Measurements from ENCODE around the gene WNT8A. TPM values are rescaled to one million over a fixed set of nuclear protein-coding genes. Genes with fewer than 3 reads are reported as not detected.

WNT8A gene
- total RNA-seq, 1 experiment from 2014 or later = not detected

DNA sequence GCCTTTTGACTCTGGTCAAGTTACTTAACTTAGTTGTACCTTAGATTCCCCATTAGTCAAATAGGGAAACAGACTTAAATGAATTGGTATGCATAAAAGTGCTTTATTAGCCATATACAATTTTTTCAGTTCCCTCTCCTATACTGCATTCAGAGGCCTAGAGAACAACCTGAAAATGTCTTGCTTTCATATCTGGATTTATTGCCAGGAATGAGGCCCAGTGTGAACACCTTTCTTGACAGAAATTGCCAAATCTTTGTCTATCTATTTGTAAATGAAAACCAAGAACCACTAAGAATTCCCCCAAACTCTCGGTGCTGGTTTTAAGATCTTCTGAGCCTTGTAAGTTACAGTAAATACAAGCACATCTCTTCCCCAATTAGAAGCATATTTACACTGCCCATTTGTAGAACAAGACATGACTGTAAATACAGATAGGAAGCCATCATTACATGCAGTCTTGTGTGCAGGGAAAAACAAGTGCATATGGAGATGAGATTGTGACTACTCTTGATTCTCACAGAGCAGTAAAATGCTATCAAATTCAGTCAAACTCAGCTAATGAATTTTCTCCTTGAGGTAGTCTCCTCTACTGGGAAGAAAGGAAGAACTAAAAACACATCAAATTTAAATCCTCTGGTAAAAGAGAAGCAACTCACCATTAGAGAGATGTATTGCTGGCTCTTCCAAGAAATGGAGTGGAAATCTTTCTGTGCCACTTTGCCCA, 45.8 kb upstream of the WNT8A start:
- Histone ChIP-seq H4K20me1 (ENCODE audit: insufficient read depth) (no peaks in the 10 kb centered on the region), H3K27me3 (ENCODE audit: insufficient read depth, low read length) (no peaks in the 10 kb centered on the region), H2AFZ (ENCODE audit: low read depth, low read length, poor library complexity, severe bottlenecking) (no peak overlapping the region), H3K27ac (ENCODE audit: low read depth, low read length) (no peak overlapping the region), H3K9ac (ENCODE audit: low read length) (no peak overlapping the region), H3K36me3 (ENCODE audit: control insufficient read depth in 1 of 2, insufficient read depth in 2 of 2, low read length in 2 of 2) (no peaks in the 10 kb centered on the region), H3K9me3 (ENCODE audit: control insufficient read depth in 1 of 2, insufficient read depth in 1 of 2, low read depth in 1 of 2, low read length in 2 of 2) (no peaks in the 10 kb centered on the region), H3K4me2 (ENCODE audit: low read length) (no peak overlapping the region), H3K4me3 (replicated peaks in 1 of 2; ENCODE audit: low read depth in 1 of 2, low read length in 2 of 2) (no peak overlapping the region), H3K9me2 (ENCODE audit: insufficient read depth) (no peaks in the 10 kb centered on the region), H3K79me2 (ENCODE audit: insufficient read depth, low read length) (no peaks in the 10 kb centered on the region), H3K4me1 (ENCODE audit: control insufficient read depth in 1 of 2, insufficient read depth in 2 of 2, low read length in 2 of 2) (peaks cover 12 to 22% of the 10 kb centered on the region in 2 experiments)
- intact Hi-C loops (cut with micrococcal nuclease) = loop anchor here (2.0 kb wide), 1 partner anchor 283 kb away; the partner anchor contains the start of gene HNRNPA0
- no peak for DNase-seq (ENCODE audit: low read depth, low spot score)
- no peak for ATAC-seq
- ChIA-PET RAD21 (ENCODE audit: low non-redundant PET in 1 of 2, low total read pairs in 2 of 2, uncharacterized antibody in 2 of 2, unreplicated experiment in 2 of 2) (no interaction called here), POLR2A (no interaction called here), CTCF (interaction anchor here (1.3 to 1.4 kb wide), 2 partner anchors 95 to 259 kb away, joined by 4 read pairs; no protein-coding TSS in a partner anchor)
- no TSS peak for BruUV-seq (replicated peaks)
- TF ChIP-seq ZNF274 (IDR thresholded peaks at IDR 0.05; ENCODE audit: low read depth, low read length) = no peak
- TF ChIP-seq POLR2A (IDR thresholded peaks at IDR 0.05; ENCODE audit: borderline replicate concordance, extremely low read depth, insufficient read depth, insufficient read length) = no peak
- TF ChIP-seq RAD21 (IDR thresholded peaks at IDR 0.05; ENCODE audit: low read depth) = no peak
- no peak for TF ChIP-seq EGR1 (IDR thresholded peaks at IDR 0.05; ENCODE audit: low read depth)
- TF ChIP-seq CEBPB (IDR thresholded peaks at IDR 0.05; ENCODE audit: low read depth) = no peak
- no peak for TF ChIP-seq SRF (IDR thresholded peaks at IDR 0.05; ENCODE audit: low read depth)
- no peak for TF ChIP-seq POLR2AphosphoS5 (IDR thresholded peaks at IDR 0.05; ENCODE audit: low read depth, low read length)
- no peak for TF ChIP-seq JUND (IDR thresholded peaks at IDR 0.05)
- TF ChIP-seq, protein P1, sequence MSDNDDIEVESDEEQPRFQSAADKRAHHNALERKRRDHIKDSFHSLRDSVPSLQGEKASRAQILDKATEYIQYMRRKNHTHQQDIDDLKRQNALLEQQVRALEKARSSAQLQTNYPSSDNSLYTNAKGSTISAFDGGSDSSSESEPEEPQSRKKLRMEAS (IDR thresholded peaks at IDR 0.05) = no peak
- TF ChIP-seq EZH2phosphoT487 (IDR thresholded peaks at IDR 0.05; ENCODE audit: borderline replicate concordance) = no peak
- TF ChIP-seq, protein P2, sequence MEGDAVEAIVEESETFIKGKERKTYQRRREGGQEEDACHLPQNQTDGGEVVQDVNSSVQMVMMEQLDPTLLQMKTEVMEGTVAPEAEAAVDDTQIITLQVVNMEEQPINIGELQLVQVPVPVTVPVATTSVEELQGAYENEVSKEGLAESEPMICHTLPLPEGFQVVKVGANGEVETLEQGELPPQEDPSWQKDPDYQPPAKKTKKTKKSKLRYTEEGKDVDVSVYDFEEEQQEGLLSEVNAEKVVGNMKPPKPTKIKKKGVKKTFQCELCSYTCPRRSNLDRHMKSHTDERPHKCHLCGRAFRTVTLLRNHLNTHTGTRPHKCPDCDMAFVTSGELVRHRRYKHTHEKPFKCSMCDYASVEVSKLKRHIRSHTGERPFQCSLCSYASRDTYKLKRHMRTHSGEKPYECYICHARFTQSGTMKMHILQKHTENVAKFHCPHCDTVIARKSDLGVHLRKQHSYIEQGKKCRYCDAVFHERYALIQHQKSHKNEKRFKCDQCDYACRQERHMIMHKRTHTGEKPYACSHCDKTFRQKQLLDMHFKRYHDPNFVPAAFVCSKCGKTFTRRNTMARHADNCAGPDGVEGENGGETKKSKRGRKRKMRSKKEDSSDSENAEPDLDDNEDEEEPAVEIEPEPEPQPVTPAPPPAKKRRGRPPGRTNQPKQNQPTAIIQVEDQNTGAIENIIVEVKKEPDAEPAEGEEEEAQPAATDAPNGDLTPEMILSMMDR (IDR thresholded peaks at IDR 0.05 in 2 of 3, conservative IDR thresholded peaks at IDR 0.05 in 1 of 3; ENCODE audit: borderline replicate concordance in 1 of 3, insufficient read depth in 1 of 3, low read depth in 2 of 3, low read length in 2 of 3) = no peak
- TF ChIP-seq, protein P3, sequence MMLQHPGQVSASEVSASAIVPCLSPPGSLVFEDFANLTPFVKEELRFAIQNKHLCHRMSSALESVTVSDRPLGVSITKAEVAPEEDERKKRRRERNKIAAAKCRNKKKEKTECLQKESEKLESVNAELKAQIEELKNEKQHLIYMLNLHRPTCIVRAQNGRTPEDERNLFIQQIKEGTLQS (IDR thresholded peaks at IDR 0.05) = no peak
- no peak for TF ChIP-seq CBX3 (IDR thresholded peaks at IDR 0.05; ENCODE audit: low read depth)
- TF ChIP-seq, protein P4, sequence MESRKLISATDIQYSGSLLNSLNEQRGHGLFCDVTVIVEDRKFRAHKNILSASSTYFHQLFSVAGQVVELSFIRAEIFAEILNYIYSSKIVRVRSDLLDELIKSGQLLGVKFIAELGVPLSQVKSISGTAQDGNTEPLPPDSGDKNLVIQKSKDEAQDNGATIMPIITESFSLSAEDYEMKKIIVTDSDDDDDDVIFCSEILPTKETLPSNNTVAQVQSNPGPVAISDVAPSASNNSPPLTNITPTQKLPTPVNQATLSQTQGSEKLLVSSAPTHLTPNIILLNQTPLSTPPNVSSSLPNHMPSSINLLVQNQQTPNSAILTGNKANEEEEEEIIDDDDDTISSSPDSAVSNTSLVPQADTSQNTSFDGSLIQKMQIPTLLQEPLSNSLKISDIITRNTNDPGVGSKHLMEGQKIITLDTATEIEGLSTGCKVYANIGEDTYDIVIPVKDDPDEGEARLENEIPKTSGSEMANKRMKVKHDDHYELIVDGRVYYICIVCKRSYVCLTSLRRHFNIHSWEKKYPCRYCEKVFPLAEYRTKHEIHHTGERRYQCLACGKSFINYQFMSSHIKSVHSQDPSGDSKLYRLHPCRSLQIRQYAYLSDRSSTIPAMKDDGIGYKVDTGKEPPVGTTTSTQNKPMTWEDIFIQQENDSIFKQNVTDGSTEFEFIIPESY (IDR thresholded peaks at IDR 0.05; ENCODE audit: extremely low read depth, insufficient replicate concordance, low read length) = no peak
- no peak for TF ChIP-seq YY1 (IDR thresholded peaks at IDR 0.05; ENCODE audit: extremely low read depth, insufficient replicate concordance, low read depth, low read length)
- no peak for TF ChIP-seq SP1 (IDR thresholded peaks at IDR 0.05; ENCODE audit: low read depth)
- TF ChIP-seq EZH2 (IDR thresholded peaks at IDR 0.05) = no peak
- TF ChIP-seq ELF1 (IDR thresholded peaks at IDR 0.05; ENCODE audit: borderline replicate concordance, low read depth) = no peak
